Keratinocyte (primary cell): Measurements from ENCODE around the gene SNTG2. TPM values are rescaled to one million over a fixed set of nuclear protein-coding genes. Genes with fewer than 3 reads are reported as not detected.

Experiments
- DNase-seq: peaks from one replicate; pipeline ENCODE4 v3.0.0-alpha.2; 2011; ENCODE audit warnings: low read depth, missing footprints, low spot score
- FAIRE-seq: peaks from 2 replicates; lab custom pipeline; 2011; peaks lifted over from hg19 to GRCh38; lab: Jason Lieb, UNC
- H2AFZ ChIP-seq: 2 replicates; pipeline ENCODE4 v1.6.0; 2012; ENCODE audit warnings: low read length, control low read depth, inconsistent platforms; ENCODE audit not compliant: control insufficient read depth
- H3K27ac ChIP-seq: 2 replicates; pipeline ENCODE4 v1.5.1; 2011; ENCODE audit warnings: low read length; ENCODE audit not compliant: control insufficient read depth, insufficient read depth
- H3K27me3 ChIP-seq: 3 replicates; pipeline ENCODE4 v1.6.0; 2011; ENCODE audit warnings: low read length; ENCODE audit not compliant: control insufficient read depth, insufficient read depth; ENCODE audit errors: extremely low read depth
- H3K36me3 ChIP-seq, 2 experiments: 2 replicates in 1 of 2; 3 replicates in 1 of 2; pipeline ENCODE4 v1.5.1; 2011; ENCODE audit warnings: low read length in 2 of 2, mild to moderate bottlenecking in 1 of 2; ENCODE audit not compliant: control insufficient read depth in 2 of 2, insufficient read depth in 2 of 2; ENCODE audit errors: extremely low read depth in 1 of 2
- H3K4me1 ChIP-seq: 3 replicates; pipeline ENCODE4 v1.5.1; 2011; ENCODE audit warnings: low read length; ENCODE audit not compliant: control insufficient read depth, insufficient read depth; ENCODE audit errors: extremely low read depth
- H3K4me2 ChIP-seq: 3 replicates; pipeline ENCODE4 v1.6.0; 2011; ENCODE audit warnings: low read depth, low read length; ENCODE audit not compliant: control insufficient read depth, insufficient read depth; ENCODE audit errors: extremely low read depth
- H3K4me3 ChIP-seq, 3 experiments: fragments of 200-600 bp in 1 of 3; sonication (generic) in 1 of 3; 2 replicates in 2 of 3; 3 replicates in 1 of 3; pipeline ENCODE4 v1.5.1; 2011 to 2016; ENCODE audit warnings: low read length in 3 of 3, mild to moderate bottlenecking in 3 of 3, control low read depth in 2 of 3, inconsistent platforms in 1 of 3, low read depth in 1 of 3, mixed read lengths in 1 of 3, mixed run types in 1 of 3, moderate library complexity in 1 of 3; ENCODE audit not compliant: control insufficient read depth in 2 of 3, insufficient read depth in 2 of 3; ENCODE audit errors: extremely low read depth in 1 of 3
- H3K79me2 ChIP-seq: 2 replicates; pipeline ENCODE4 v1.6.0; 2012; ENCODE audit warnings: low read length; ENCODE audit not compliant: control insufficient read depth, insufficient read depth
- H3K9ac ChIP-seq: 3 replicates; pipeline ENCODE4 v1.6.0; 2011; ENCODE audit warnings: low read length; ENCODE audit not compliant: control insufficient read depth, insufficient read depth; ENCODE audit errors: extremely low read depth
- H3K9me1 ChIP-seq: 3 replicates; pipeline ENCODE4 v1.6.0; 2011; ENCODE audit warnings: low read length; ENCODE audit not compliant: control insufficient read depth, insufficient read depth; ENCODE audit errors: extremely low read depth
- H3K9me3 ChIP-seq: 2 replicates; pipeline ENCODE4 v1.5.1; 2012; ENCODE audit warnings: low read depth, low read length; ENCODE audit not compliant: control insufficient read depth
- H4K20me1 ChIP-seq: 3 replicates; pipeline ENCODE4 v1.6.0; 2011; ENCODE audit warnings: low read length; ENCODE audit not compliant: control insufficient read depth, insufficient read depth; ENCODE audit errors: extremely low read depth
- CTCF ChIP-seq, 3 experiments: IDR thresholded peaks in 1 of 3; conservative IDR thresholded peaks in 1 of 3; optimal IDR thresholded peaks in 1 of 3; 2 replicates in 2 of 3; 3 replicates in 1 of 3; pipeline versions ENCODE3 to v1.5.1; 2011; ENCODE audit warnings: low read length in 3 of 3, mild to moderate bottlenecking in 3 of 3, moderate library complexity in 2 of 3, control low read depth in 1 of 3, inconsistent platforms in 1 of 3; ENCODE audit not compliant: insufficient read depth in 2 of 3; ENCODE audit errors: extremely low read depth in 1 of 3
- EZH2 ChIP-seq: IDR thresholded peaks from one replicate; pipeline ENCODE4 v1.6.1; 2012; ENCODE audit warnings: inconsistent platforms, mild to moderate bottlenecking, low read length, moderate library complexity
- dilution Hi-C: fragments of 300-500 bp; cut with MboI; formaldehyde crosslinking; loops from one replicate; pipeline ENCODE4 v1.7.0; 2020; ENCODE audit warnings: low sequenced_read_pairs; ENCODE audit not compliant: extremely low pct_ligation_motif_present
- polyA plus RNA-seq, 5 experiments: library from polyadenylated mRNA; depleted of rRNA in 3 of 5; stranded (reverse) in 3 of 5; stranded (forward) in 1 of 5; unstranded in 1 of 5; fragments of >200 nt; gene quantifications; 1 replicate in 1 of 5; 2 replicates in 3 of 5; 3 replicates in 1 of 5; pipeline versions ENCODE4 v1.2.1 to v1.2.3, GENCODE V29; 2011 to 2012; ENCODE audit warnings: missing spikeins in 2 of 5, low read depth in 1 of 5, low replicate concordance in 1 of 5

The SNTG2 gene
- polyA plus RNA-seq, 1 donor (not counting 4 experiments of a cell fraction or from before 2014, with no cell fraction given), result not detected

- H3K79me2 ChIP-seq, result no peaks in the 10 kb centered on the region
- no peaks in the 10 kb centered on the region for H3K9me1 ChIP-seq
- no peak overlapping the region for H3K4me2 ChIP-seq
- H3K9me3 ChIP-seq, result no peaks in the 10 kb centered on the region
- H3K27ac ChIP-seq, result no peak overlapping the region
- no peaks in the 10 kb centered on the region for H3K4me1 ChIP-seq
- no peak overlapping the region for H2AFZ ChIP-seq
- H3K27me3 ChIP-seq, result no peaks in the 10 kb centered on the region
- TF ChIP-seq EZH2 (no peak), CTCF (optimal IDR thresholded peaks at IDR 0.05 in 1 of 3, IDR thresholded peaks at IDR 0.05 in 1 of 3, conservative IDR thresholded peaks at IDR 0.05 in 1 of 3; ENCODE audit: extremely low read depth in 1 of 3, insufficient read depth in 2 of 3, low read length in 3 of 3) (no peak)
- no peaks in the 10 kb centered on the region for H3K36me3 ChIP-seq
- H4K20me1 ChIP-seq, result no peaks in the 10 kb centered on the region
- dilution Hi-C loops, result no loop called here
- H3K4me3 ChIP-seq, result no peak overlapping the region
- DNase-seq (no peak), FAIRE-seq (no peak)
- H3K9ac ChIP-seq, result no peak overlapping the region
These were observed 450.5 kb downstream of the SNTG2 start for GRCh38 chr2:1400943-1401735.

GRCh38 chr2:1402064-1402463, 451.4 kb downstream of the SNTG2 start:
- H3K4me3 ChIP-seq, result no peak overlapping the region
- TF ChIP-seq CTCF (optimal IDR thresholded peaks at IDR 0.05 in 1 of 3, IDR thresholded peaks at IDR 0.05 in 1 of 3, conservative IDR thresholded peaks at IDR 0.05 in 1 of 3; ENCODE audit: extremely low read depth in 1 of 3, insufficient read depth in 2 of 3, low read length in 3 of 3) (no peak), EZH2 (no peak)
- H3K9me3 ChIP-seq, result no peaks in the 10 kb centered on the region
- peaks cover 3% of the 10 kb centered on the region for H3K4me1 ChIP-seq
- H4K20me1 ChIP-seq, result no peaks in the 10 kb centered on the region
- H3K4me2 ChIP-seq, result no peak overlapping the region
- H3K9me1 ChIP-seq, result no peaks in the 10 kb centered on the region
- H3K27me3 ChIP-seq, result no peaks in the 10 kb centered on the region
- no peak for FAIRE-seq
- no peak for DNase-seq
- H3K36me3 ChIP-seq, result no peaks in the 10 kb centered on the region
- no peaks in the 10 kb centered on the region for H3K79me2 ChIP-seq
- H2AFZ ChIP-seq, result no peak overlapping the region
- no peak overlapping the region for H3K27ac ChIP-seq
- dilution Hi-C loops, result no loop called here
- no peak overlapping the region for H3K9ac ChIP-seq
